Measurements from ENCODE around the gene FAM72A.
"Not testable (repeated sequence)": the region's sequence is repeated elsewhere in the genome, so short reads cannot be mapped to it uniquely, and the experiment has no call there.

FAM72A gene

DNA sequence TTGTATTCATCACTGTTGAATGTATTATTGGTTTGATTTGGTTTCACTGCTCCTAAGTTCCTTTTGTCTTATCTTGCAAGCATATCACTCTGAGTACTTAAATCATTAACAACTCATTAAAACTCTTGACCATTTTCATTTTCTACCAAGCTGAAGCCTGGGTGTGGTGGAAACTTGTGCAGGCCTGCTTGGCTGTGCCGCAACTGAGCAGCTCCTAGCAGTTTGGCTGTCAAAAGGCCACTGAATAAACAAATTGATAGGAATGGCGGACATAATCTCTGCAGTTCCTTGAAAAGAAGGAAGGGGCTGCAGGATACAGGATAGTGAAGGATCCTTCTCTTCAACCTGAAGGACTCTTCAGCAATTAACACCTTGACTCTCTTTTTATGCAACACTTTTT, 26.6 kb upstream of the FAM72A start:
- not testable (repeated sequence) for H3K9me3 ChIP-seq (ENCODE audit: control insufficient read depth in 2 of 2, low read length in 2 of 2); H3K4me3 ChIP-seq (ENCODE audit: low read length in 2 of 2); H3K27ac ChIP-seq (ENCODE audit: low read length); H3K9ac ChIP-seq (ENCODE audit: low read length in 2 of 2); H3K4me1 ChIP-seq (ENCODE audit: control insufficient read depth, insufficient read depth, low read length); H3K36me3 ChIP-seq (ENCODE audit: control insufficient read depth in 2 of 2, insufficient read depth in 2 of 2, low read length in 2 of 2); H3K27me3 ChIP-seq (ENCODE audit: control insufficient read depth in 1 of 2, insufficient read depth in 2 of 2, low read length in 2 of 2)

DNA sequence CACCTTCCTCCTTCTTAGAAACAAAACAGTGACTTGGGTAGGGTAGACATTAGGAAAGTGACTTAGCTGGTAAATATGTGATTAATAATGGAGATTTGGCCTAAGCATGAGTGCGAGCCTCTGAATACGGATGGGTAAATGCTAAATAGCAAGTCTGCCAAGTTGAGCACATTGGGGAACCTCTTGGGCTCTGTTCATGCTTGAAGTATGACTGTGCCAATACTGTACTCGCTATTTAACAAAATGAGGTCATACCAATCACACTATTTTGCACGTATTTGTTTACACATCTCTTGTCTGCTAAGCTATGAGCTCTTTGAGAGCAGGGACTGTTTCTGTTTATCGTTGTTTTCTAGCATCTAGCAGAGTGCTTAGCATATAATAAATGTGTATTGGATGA, 24.2 kb upstream of the FAM72A start:
- not testable (repeated sequence) for H3K27ac ChIP-seq (ENCODE audit: low read length); H3K27me3 ChIP-seq (ENCODE audit: control insufficient read depth in 1 of 2, insufficient read depth in 2 of 2, low read length in 2 of 2); H3K9ac ChIP-seq (ENCODE audit: low read length in 2 of 2); H3K4me1 ChIP-seq (ENCODE audit: control insufficient read depth, insufficient read depth, low read length); H3K4me3 ChIP-seq (ENCODE audit: low read length in 2 of 2); H3K9me3 ChIP-seq (ENCODE audit: control insufficient read depth in 2 of 2, low read length in 2 of 2); H3K36me3 ChIP-seq (ENCODE audit: control insufficient read depth in 2 of 2, insufficient read depth in 2 of 2, low read length in 2 of 2)

DNA sequence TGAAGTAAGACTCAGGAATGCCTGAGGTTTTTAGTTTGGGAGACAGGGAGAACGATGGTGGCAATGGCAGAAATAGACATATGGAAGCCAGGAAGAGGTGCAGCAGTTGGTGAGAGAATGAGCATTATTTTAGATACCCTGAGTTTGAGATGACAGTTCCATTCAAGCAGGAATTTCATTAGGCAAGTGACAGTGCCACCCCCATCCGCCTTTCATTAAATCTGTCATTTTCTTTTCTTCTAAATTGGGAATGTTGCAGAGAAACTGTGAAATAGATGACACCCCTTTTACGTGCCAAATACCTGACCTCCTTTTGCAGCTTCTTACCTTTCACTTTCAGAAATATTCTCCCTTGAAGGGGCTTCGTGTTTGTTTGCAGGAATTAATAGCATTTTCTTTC, 22.7 kb upstream of the FAM72A start:
- not testable (repeated sequence) for H3K4me3 ChIP-seq (ENCODE audit: low read length in 2 of 2); H3K27ac ChIP-seq (ENCODE audit: low read length); H3K9ac ChIP-seq (ENCODE audit: low read length in 2 of 2); H3K9me3 ChIP-seq (ENCODE audit: control insufficient read depth in 2 of 2, low read length in 2 of 2); H3K27me3 ChIP-seq (ENCODE audit: control insufficient read depth in 1 of 2, insufficient read depth in 2 of 2, low read length in 2 of 2); H3K4me1 ChIP-seq (ENCODE audit: control insufficient read depth, insufficient read depth, low read length); H3K36me3 ChIP-seq (ENCODE audit: control insufficient read depth in 2 of 2, insufficient read depth in 2 of 2, low read length in 2 of 2)

DNA sequence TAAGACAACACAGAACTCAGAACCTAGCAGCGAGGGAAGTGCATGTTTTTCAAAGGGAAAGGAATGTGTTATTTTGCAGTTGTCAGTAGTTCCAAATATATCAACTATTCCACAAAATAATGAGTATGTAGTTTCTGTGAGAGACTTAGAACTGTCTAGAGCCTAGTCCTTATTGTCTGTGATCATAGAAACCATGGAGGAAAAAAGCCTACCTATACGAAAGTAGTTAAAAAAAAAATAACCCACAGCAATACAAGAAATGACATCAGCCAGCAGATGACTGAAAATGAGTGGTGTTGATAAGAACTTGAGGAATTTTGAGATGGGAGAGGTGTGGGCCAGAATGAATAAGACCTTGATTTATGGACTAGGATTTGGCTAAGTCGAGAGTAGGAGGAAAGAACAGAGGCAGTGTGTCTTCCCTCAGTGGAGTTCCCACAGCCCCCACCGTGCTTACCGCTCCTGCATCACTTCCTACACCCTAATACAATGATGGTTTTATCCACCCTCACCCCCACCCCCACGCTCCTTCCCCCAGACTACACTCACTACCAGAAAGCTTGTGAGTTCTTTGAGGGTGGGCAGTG, 21.6 kb upstream of the FAM72A start:
- not testable (repeated sequence) for H3K27me3 ChIP-seq (ENCODE audit: control insufficient read depth in 1 of 2, insufficient read depth in 2 of 2, low read length in 2 of 2); H3K36me3 ChIP-seq (ENCODE audit: control insufficient read depth in 2 of 2, insufficient read depth in 2 of 2, low read length in 2 of 2); H3K4me1 ChIP-seq (ENCODE audit: control insufficient read depth, insufficient read depth, low read length); H3K4me3 ChIP-seq (ENCODE audit: low read length in 2 of 2); H3K27ac ChIP-seq (ENCODE audit: low read length); H3K9me3 ChIP-seq (ENCODE audit: control insufficient read depth in 2 of 2, low read length in 2 of 2); H3K9ac ChIP-seq (ENCODE audit: low read length in 2 of 2)

DNA sequence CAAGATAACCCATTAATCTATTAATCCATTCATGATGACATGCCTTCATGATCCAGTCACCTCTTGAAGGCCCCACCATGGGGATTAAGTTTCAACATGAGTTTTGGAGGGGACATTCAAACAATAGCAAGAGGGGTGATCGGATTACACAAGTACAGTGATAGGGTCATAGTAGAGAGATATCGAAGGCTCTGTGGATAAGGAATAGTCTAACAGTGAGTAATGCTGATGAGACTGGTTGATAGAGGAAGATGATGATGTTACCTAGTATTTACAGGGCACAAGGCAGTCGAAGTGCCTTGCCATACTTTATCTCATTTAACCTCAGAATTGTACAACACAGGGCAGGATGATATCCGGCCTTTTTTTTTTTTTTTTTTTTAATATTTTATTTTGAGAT, 18.9 kb upstream of the FAM72A start:
- not testable (repeated sequence) for H3K4me3 ChIP-seq (ENCODE audit: low read length in 2 of 2); H3K27ac ChIP-seq (ENCODE audit: low read length); H3K9me3 ChIP-seq (ENCODE audit: control insufficient read depth in 2 of 2, low read length in 2 of 2); H3K27me3 ChIP-seq (ENCODE audit: control insufficient read depth in 1 of 2, insufficient read depth in 2 of 2, low read length in 2 of 2); H3K9ac ChIP-seq (ENCODE audit: low read length in 2 of 2); H3K36me3 ChIP-seq (ENCODE audit: control insufficient read depth in 2 of 2, insufficient read depth in 2 of 2, low read length in 2 of 2); H3K4me1 ChIP-seq (ENCODE audit: control insufficient read depth, insufficient read depth, low read length)

DNA sequence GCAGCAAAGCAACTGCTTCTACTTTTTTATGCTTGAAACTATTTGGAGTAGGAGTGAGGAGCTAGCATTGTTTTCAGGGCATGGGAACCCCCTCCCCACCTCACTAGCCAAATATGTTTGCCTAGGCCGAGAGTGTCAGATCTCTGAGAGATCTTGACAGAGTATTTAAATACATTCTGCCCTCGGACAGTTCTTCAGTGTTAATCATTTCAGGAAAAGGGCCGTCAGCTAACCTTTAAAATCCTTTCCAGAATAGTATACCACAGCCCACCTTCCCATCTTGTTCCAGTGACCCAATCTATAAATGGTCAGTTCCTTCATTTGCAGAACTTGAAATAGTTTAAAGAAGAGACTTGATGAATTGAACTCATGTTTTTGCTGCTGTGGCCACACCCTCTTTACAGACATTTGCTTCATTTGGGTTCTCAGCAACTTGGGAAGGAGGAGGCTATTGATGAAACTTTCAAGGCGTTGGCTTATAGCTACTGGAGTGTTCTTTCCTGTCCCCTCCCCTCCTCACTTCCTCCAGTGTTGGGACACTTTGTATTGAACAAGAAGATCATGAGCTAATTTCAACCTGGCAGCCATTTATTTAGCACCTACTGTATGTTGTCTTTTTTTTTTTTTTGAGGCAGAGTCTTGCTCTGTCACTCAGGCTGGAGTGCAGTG, 17.8 kb upstream of the FAM72A start:
- H3K36me3 ChIP-seq (ENCODE audit: control insufficient read depth in 2 of 2, insufficient read depth in 2 of 2, low read length in 2 of 2); H3K27ac ChIP-seq (ENCODE audit: low read length); H3K4me3 ChIP-seq (ENCODE audit: low read length in 2 of 2); H3K9ac ChIP-seq (ENCODE audit: low read length in 2 of 2); H3K27me3 ChIP-seq (ENCODE audit: control insufficient read depth in 1 of 2, insufficient read depth in 2 of 2, low read length in 2 of 2); H3K4me1 ChIP-seq (ENCODE audit: control insufficient read depth, insufficient read depth, low read length); H3K9me3 ChIP-seq (ENCODE audit: control insufficient read depth in 2 of 2, low read length in 2 of 2): not testable (repeated sequence)

DNA sequence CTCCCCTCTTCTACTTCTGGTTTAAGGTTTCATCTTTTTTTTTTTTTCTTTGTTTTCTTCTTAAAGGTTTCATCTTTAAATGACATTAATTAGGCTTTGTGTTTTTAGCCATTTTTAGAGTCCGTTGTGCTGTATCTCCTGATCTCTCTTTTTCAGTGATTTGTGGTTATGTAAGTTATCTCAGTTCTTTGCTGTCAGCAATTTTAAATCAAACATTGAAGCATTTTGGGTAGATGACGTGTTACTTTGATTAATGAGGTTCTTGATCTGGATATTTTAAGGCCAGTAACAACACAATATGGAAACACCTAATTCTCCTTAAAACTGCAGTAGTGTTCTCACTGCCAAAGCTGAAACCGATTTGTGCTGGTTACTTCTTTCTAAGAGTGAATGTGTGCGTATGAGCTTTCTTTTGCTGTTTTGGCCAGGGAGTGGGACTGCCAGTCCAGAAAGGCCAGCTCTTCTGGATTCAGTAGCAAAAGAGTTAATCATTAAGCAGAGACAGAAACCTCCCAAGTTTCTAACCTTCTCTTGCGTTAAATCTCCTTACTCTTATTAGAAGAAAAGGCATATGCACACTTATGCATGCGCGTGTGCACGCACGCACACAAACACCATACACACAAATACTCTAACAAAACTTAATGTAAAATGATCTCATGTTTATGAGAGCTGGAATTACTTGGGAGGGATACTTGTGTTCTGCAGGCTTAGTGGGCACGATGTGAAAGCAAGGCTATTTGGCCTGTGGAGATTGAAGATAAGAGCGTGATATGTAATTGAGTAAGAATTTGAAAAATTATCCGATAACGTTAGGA, 17.1 kb upstream of the FAM72A start:
- not testable (repeated sequence) for H3K4me3 ChIP-seq (ENCODE audit: low read length in 2 of 2); H3K9me3 ChIP-seq (ENCODE audit: control insufficient read depth in 2 of 2, low read length in 2 of 2); H3K36me3 ChIP-seq (ENCODE audit: control insufficient read depth in 2 of 2, insufficient read depth in 2 of 2, low read length in 2 of 2); H3K27ac ChIP-seq (ENCODE audit: low read length); H3K4me1 ChIP-seq (ENCODE audit: control insufficient read depth, insufficient read depth, low read length); H3K9ac ChIP-seq (ENCODE audit: low read length in 2 of 2); H3K27me3 ChIP-seq (ENCODE audit: control insufficient read depth in 1 of 2, insufficient read depth in 2 of 2, low read length in 2 of 2)

DNA sequence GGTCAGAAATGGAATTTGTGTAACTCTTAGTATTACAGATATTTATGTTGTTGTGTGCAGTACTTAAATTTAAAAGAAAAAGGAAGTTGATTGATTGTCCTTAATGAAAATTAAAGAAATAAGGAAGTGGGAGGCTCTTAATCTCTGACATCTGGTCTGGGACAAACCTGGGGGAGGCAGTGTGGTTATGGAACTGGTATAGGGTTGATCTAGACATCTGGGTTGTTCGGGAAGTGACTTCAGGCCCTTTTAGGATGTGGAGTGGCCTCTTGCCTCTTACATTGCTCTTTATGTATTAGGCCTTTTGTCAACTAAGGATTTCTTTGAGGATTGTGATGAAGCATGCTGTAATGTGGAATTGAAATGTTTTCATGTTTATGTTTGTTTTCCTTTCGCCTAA, 16.1 kb upstream of the FAM72A start:
- H3K9me3 ChIP-seq (ENCODE audit: control insufficient read depth in 2 of 2, low read length in 2 of 2); H3K27me3 ChIP-seq (ENCODE audit: control insufficient read depth in 1 of 2, insufficient read depth in 2 of 2, low read length in 2 of 2); H3K27ac ChIP-seq (ENCODE audit: low read length); H3K4me3 ChIP-seq (ENCODE audit: low read length in 2 of 2); H3K4me1 ChIP-seq (ENCODE audit: control insufficient read depth, insufficient read depth, low read length); H3K9ac ChIP-seq (ENCODE audit: low read length in 2 of 2); H3K36me3 ChIP-seq (ENCODE audit: control insufficient read depth in 2 of 2, insufficient read depth in 2 of 2, low read length in 2 of 2): not testable (repeated sequence)

DNA sequence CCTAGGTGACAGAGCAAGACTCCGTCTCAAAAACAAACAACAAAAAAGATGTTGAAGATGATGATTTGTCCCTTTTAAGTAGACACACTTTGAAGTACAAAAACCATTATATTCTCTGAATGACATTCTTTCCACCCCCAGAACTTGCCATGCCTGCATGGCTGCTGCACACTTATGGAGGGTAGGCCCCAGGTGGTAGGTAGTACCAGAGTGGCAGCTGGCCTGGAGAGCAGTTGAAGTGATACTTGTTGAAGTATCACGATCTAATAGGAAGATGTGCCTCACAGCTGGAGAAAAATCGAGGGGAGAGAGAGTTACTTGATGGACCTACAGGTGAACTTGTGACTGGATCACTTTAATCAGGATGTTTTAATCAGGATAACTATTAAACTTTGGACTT, 15.6 kb upstream of the FAM72A start:
- H3K4me3 ChIP-seq (ENCODE audit: low read length in 2 of 2); H3K27ac ChIP-seq (ENCODE audit: low read length); H3K36me3 ChIP-seq (ENCODE audit: control insufficient read depth in 2 of 2, insufficient read depth in 2 of 2, low read length in 2 of 2); H3K9me3 ChIP-seq (ENCODE audit: control insufficient read depth in 2 of 2, low read length in 2 of 2); H3K9ac ChIP-seq (ENCODE audit: low read length in 2 of 2); H3K4me1 ChIP-seq (ENCODE audit: control insufficient read depth, insufficient read depth, low read length); H3K27me3 ChIP-seq (ENCODE audit: control insufficient read depth in 1 of 2, insufficient read depth in 2 of 2, low read length in 2 of 2): not testable (repeated sequence)

DNA sequence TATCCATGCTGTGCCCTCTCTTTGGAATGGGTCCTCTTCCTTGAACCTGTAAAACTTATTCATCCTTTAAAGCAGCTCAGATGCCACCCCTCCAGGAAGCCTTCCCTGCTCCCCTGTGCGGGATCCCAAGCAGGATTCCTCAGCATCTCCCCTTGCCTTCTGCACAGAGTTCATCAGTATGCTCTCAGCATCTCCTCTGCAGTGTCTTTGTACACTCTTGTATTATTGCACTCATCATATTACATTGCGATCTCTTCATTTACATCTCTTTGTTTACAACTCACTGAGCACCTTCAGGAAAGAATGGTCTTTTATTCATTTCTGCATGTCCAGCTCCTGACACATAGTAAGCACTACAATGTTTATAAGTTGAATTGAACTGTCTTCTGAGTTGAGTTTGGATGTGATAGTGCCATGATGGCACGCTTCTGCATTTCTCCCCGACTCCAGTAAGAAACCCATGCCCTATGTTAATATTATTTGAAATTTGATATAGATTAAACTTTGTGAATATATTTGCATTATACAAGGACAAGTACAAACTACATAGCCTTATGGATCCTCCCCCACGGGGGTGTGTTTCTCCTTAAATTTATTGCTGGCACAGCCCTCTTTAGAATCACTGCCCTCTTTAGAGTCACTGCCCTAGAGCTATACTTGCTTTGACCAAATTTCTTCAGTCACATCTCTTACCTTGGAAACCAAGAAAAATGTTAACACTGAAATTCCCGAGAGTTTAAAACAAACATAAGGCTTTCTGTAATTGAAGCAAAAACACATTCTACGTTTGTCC, 13.2 kb upstream of the FAM72A start:
- not testable (repeated sequence) for H3K36me3 ChIP-seq (ENCODE audit: control insufficient read depth in 2 of 2, insufficient read depth in 2 of 2, low read length in 2 of 2); H3K4me3 ChIP-seq (ENCODE audit: low read length in 2 of 2); H3K9ac ChIP-seq (ENCODE audit: low read length in 2 of 2); H3K27me3 ChIP-seq (ENCODE audit: control insufficient read depth in 1 of 2, insufficient read depth in 2 of 2, low read length in 2 of 2); H3K9me3 ChIP-seq (ENCODE audit: control insufficient read depth in 2 of 2, low read length in 2 of 2); H3K4me1 ChIP-seq (ENCODE audit: control insufficient read depth, insufficient read depth, low read length); H3K27ac ChIP-seq (ENCODE audit: low read length)

DNA sequence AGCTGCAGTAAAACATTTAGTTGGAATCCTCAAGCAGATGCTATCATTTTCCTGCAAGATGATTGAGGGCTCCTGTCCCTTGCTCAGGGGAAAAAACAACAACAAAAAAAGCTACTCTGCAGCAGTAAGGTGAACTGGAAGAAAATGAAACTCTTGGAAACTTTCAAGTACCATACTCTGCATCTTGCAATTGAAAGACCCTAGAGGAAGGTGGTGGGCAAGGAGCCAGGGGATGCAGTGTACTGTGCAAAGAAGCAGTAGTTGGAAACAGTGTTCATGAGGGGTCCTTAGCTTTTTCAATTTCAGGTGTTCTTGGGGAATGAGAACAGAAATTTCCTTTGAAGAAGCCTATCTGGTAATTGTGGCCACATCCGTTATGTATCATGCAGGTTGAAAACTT, 8.2 kb upstream of the FAM72A start:
- H3K9ac ChIP-seq (ENCODE audit: low read length in 2 of 2); H3K4me3 ChIP-seq (ENCODE audit: low read length in 2 of 2); H3K27ac ChIP-seq (ENCODE audit: low read length); H3K9me3 ChIP-seq (ENCODE audit: control insufficient read depth in 2 of 2, low read length in 2 of 2); H3K36me3 ChIP-seq (ENCODE audit: control insufficient read depth in 2 of 2, insufficient read depth in 2 of 2, low read length in 2 of 2); H3K27me3 ChIP-seq (ENCODE audit: control insufficient read depth in 1 of 2, insufficient read depth in 2 of 2, low read length in 2 of 2); H3K4me1 ChIP-seq (ENCODE audit: control insufficient read depth, insufficient read depth, low read length): not testable (repeated sequence)

All from stomach smooth muscle (tissue), 2 donors.